ENCODE measurements around the gene AFP.

DNA sequence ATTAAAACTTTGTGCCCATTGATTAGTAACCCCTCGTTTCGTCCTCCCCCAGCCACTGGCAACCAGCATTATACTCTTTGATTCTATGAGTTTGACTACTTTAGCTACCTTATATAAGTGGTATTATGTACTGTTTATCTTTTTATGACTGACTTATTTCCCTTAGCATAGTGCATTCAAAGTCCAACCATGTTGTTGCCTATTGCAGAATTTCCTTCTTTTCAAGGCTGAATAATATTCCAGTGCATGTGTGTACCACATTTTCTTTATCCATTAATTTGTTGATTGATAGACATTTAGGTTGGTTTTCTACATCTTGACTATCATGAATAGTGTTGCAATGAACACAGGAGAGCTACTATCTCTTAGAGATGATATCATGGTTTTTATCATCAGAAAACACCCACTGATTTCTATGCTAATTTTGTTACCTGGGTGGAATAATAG lies 28.8 kb upstream of the AFP start:
- TF ChIP-seq POLR2AphosphoS5 (IDR thresholded peaks at IDR 0.05; ENCODE audit: low read depth, low read length) = no peak
- no peak for TF ChIP-seq POLR2A (IDR thresholded peaks at IDR 0.05; ENCODE audit: low read depth, low read length)
- no peak for TF ChIP-seq TAF1 (IDR thresholded peaks at IDR 0.05; ENCODE audit: borderline replicate concordance, low read depth, low read length)
